D721Med (cell line): ENCODE data around the gene ZNF521.

Source experiments
- DNase-seq: peaks from one replicate; pipeline ENCODE4 v3.0.0; 2011; ENCODE audit warnings: low spot score; ENCODE audit not compliant: insufficient read length
- FAIRE-seq: peaks from 2 replicates; lab custom pipeline; 2011; peaks lifted over from hg19 to GRCh38; lab: Jason Lieb, UNC
- TF ChIP-seq, protein P1 (sequence below): IDR thresholded peaks from 2 replicates; pipeline ENCODE4 v1.5.1; 2012; ENCODE audit warnings: mild to moderate bottlenecking, control low read depth; ENCODE audit not compliant: insufficient read depth; ENCODE audit errors: missing control alignments

Gene ZNF521

DNA sequence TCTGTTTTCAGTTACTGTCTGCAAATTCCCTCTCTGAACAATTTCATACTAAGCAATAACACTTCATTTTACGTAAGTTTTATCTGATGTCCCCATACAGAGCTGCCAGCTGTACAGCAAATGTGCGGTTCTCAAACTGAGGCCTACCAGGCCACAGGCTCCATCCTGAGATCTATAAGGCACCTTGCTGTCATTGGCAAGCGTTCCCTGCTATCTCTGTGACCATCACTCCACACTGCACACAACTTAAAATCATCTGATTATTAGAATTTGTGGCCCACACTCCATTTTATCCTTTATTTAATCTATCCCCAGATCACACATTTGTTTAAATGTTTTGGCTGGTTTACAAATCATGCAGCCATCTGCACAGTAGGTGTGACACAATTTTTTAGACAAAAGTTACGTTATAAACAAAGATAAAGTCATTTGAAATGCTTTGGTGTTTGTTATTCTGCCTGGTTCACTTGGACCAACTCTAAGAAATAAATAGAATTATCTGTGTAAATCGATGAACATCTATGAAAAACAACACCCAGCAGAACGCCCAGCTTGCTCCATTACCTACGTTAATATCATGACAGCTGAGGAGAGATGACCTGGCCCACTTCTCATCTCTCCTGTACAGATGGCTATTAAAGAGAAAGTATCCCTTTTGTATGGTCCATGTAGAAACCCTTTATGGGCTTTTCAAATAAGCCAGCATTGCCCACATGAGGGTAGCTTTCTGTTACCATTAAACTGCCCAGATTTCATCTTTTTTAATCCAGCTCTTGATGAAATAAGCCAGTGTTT lies 162.4 kb downstream of the ZNF521 start:
- no peak for FAIRE-seq
- DNase-seq, result no peak
- TF ChIP-seq, protein P1, sequence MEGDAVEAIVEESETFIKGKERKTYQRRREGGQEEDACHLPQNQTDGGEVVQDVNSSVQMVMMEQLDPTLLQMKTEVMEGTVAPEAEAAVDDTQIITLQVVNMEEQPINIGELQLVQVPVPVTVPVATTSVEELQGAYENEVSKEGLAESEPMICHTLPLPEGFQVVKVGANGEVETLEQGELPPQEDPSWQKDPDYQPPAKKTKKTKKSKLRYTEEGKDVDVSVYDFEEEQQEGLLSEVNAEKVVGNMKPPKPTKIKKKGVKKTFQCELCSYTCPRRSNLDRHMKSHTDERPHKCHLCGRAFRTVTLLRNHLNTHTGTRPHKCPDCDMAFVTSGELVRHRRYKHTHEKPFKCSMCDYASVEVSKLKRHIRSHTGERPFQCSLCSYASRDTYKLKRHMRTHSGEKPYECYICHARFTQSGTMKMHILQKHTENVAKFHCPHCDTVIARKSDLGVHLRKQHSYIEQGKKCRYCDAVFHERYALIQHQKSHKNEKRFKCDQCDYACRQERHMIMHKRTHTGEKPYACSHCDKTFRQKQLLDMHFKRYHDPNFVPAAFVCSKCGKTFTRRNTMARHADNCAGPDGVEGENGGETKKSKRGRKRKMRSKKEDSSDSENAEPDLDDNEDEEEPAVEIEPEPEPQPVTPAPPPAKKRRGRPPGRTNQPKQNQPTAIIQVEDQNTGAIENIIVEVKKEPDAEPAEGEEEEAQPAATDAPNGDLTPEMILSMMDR, result no peak

DNA sequence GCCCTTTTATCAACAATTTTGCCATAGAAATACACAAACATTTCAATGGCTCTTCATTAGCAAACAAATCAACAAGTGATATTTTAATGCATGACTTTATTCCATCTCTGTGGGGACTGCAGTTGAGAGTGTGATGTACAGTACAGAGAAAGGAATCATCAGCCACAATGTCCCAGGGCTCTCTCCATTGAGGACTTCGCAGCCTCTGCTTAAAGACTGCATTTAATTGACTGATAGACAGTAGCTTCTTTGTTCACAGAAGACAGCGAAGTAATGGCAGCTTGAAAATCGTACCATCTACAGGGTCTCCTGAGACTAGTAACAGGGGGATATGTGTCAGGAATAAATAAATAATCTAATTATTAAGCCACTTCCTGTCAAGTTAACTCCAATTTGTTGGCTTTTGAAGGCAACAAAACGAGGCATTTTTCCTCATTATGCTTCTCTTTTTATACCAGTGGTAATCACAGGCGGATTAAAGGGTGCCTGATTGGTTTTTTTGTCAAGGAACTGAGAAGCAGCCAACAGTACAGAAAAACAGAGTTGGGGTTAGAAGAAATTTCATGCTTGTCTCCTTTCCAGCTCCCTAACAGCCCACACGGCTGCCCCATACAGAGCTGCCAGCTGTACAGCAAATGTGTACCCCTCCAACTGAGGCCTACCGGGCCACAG lies 164.3 kb downstream of the ZNF521 start:
- no peak for FAIRE-seq
- TF ChIP-seq, protein P1, result no peak
- DNase-seq, result no peak

DNA sequence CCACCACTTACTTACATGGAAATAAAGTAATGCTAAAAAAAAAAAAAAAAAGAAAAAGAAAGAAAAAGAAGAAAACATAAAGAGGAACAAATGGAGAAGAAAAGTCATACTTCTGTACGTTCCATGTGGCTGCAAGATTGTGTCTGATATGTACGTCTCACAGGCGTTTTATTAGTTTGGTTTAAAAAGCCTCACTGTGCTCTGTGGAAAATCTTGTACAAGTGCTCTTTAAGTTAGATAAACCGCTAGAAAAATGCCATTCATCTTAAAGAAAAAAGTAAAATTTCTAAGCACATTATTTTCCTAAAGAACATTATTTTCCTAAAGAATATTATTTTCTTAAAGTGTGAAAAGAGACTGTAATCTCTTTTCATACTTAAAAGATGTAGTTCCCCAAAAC lies 165.1 kb downstream of the ZNF521 start:
- TF ChIP-seq, protein P1, result no peak
- FAIRE-seq (no peak), DNase-seq (no peak)

DNA sequence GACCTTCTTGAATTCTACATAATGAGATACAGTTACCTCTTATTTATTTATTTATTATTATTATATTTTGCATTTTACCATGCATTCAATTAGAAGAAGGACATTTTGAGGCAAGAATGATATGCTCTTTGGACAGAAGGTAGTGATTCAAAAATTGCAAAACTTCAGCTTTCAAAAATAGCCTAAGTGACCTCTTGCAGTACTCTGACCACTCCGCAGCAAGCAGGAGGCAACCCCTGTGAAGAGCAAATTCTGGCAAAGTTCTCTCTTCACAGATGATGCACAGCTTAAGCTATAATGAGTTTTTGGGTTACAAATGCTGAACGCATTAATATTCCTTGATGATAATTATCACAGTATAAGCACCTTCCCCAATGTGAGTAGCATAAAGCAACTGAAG lies 170.0 kb downstream of the ZNF521 start:
- DNase-seq (no peak), FAIRE-seq (no peak)
- TF ChIP-seq, protein P1, result no peak

DNA sequence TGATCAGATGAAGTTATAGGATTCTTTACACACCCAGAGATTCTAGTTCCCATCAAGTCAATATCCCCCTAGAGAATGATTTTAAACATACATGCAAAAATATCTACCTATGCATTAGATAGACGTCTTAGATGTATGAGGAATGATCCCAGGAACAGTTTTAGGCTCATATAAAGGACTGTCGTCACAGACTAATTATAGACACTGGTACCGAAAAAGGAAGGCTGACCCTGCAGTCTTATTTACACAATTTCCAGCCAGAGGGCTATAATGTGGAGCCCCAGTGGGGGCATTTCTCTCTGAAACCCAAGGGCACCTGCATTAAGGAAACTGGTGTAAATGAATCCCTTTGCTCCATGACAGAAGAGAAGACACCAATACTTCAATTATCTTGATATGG lies 170.4 kb downstream of the ZNF521 start:
- TF ChIP-seq, protein P1, result no peak
- FAIRE-seq (no peak), DNase-seq (no peak)

DNA sequence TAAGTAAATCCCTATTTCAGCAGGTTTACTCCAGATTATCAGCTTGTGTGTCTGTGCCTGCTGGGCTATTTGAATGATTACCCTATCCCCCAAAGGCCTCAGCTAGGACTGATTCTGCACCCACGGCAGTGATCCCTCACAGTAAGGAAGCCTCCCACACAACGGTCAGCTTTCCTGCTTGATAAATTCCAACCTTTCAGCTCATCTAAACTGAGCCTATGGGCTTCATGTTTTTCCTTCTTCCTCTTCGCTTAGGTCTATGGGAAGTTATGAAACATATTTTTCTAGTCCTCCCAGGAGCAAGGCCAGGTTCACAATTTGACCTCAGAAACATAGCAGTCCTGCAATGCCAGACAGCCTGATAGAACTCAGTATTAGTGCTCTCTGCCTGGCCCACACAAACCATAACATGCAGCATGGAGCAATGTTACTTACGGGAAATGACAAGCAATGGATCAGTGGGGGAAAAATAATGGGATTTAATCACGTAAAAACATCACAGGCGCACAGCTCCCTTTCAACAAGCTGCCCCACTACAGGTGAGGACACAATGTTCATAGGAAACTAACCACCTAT lies 170.9 kb downstream of the ZNF521 start:
- TF ChIP-seq, protein P1, result no peak
- no peak for DNase-seq
- FAIRE-seq, result peak; percentile 41

DNA sequence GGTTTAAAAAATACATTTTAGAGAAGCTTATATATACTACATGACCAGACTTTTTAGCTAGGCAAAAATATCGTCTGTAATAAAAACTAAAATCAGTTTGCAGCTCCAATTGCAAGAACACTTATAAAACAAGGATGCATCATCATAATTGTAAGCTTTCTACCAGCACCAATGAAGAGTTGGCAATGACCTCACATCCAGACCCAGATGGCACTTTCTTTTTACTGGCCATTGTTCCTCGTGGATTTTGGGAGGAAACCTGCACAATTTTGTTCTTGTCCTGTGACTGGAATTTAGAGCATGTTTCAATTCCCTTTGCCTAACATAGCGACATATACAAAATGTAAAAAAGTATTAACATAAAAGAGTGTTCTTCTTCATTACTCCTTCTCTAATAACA lies 174.3 kb downstream of the ZNF521 start:
- FAIRE-seq, result no peak
- DNase-seq, result no peak

More for the DNA sequence above, 174.3 kb downstream of the ZNF521 start:
- TF ChIP-seq, protein P1, result no peak
